ENCODE results near the gene FSTL4. TPM values are rescaled to one million over a fixed set of nuclear protein-coding genes. Genes with fewer than 3 reads are reported as not detected.

The FSTL4 gene
- total RNA-seq, 1 donor from 2014 or later = 59.8 TPM

- no peak for DNase-seq (ENCODE audit: low spot score)
Measured at GRCh38 chr5:133514456-133514855, 97.9 kb downstream of the FSTL4 start.

- no peak for DNase-seq (ENCODE audit: low spot score)
Measured at GRCh38 chr5:133512896-133513295, 99.4 kb downstream of the FSTL4 start.

DNA sequence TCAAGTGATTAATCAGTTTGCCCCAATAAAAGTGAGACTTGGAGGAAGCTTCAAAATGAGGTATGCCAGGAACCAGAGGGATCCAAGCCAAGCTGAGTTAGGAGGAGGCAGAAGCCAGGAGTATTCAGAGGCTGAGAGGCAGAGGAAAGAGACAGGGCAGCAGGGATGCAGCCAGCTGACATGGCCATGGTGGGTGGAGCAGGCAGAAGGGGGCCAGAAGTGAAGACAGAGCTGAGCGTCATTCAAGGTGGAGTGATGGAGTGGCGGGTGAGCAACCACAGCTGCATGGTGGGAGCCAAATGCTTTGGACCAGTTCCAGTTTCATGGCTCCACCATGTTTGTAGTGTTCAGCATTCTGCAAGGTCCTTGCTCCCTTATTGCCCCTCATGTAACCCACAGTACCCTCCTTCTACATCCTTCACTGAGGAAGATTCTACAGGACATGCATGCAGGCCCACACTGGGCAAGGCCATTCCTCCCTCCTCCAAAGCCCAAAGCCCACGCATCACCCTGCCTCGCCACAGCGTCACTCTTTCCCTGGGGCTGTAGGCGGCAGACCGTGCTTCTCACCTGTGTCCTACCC is 100.6 kb downstream of the FSTL4 start:
- no peak for DNase-seq (ENCODE audit: low spot score)

DNA sequence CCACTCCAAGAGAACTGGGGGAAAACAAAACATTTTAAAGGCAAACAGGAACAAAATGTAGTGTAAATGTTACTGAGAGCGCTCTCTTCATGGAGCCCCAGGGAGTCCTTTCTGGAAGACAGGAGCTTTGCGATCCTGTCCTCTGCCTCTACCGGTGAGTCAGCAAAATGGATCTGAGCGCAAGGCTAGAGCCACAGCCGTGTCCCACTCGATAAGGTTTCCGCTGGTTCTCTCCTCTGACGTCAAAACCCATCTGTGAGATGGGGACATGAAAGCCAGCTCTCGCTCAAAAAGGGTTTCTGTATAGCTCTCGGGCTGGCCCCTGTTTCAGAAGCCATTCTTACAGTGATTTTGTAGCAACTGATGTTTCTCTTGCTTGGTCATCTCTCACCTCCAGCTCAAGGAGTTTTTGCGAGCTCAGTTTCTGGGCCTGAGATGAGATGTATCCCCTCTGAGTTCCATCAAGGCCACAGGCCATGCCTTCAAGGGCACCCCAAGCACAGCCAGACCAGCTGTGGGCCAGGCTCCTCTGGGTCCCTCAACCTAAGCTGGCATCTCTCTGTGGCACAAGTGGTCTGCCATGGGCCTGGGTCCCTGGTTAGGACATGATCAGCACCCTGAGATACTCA is 101.6 kb downstream of the FSTL4 start:
- no peak for DNase-seq (ENCODE audit: low spot score)

GRCh38 chr5:133509742-133510079 is 102.6 kb downstream of the FSTL4 start:
- no peak for DNase-seq (ENCODE audit: low spot score)

GRCh38 chr5:133508845-133509741 is 103.2 kb downstream of the FSTL4 start:
- no peak for DNase-seq (ENCODE audit: low spot score)

DNA sequence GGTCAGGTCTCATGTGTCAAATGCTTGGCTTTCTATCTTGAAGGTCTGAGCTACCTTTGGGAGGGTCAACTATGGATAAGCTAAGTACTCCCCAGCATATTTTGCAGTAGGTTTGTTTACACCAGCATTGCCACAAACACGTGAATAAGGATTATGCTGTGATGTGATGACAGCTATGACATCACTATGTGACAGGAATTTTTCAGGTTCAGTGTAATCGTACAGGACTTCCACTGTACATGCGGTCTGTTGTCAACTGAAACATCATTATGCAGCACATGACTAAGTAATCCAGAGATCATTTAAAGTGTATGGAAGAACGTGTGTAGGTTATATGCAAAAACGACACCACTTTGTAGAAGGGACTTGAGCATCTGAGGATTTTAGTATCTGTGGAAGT is 104.0 kb downstream of the FSTL4 start:
- DNase-seq (ENCODE audit: low spot score) = no peak

DNA sequence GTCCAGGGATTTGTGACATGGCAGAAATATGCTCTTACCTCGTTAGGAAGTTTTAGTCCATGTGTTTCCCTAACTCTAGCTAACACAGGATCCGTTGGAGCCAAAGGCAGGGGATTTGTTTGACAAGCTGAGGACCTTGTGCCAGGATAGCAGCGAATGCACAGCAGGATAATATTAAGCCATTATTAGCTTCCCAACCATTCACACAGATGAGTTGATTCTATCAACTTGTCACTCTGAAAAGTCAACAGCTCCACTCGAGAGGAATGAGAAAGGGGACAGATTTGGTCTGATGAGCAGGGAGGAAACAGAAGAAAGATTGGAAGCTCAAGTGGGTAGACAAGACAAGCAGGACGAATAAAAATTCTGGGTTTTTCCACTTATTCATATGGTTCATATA is 106.2 kb downstream of the FSTL4 start:
- no peak for DNase-seq (ENCODE audit: low spot score)

DNA sequence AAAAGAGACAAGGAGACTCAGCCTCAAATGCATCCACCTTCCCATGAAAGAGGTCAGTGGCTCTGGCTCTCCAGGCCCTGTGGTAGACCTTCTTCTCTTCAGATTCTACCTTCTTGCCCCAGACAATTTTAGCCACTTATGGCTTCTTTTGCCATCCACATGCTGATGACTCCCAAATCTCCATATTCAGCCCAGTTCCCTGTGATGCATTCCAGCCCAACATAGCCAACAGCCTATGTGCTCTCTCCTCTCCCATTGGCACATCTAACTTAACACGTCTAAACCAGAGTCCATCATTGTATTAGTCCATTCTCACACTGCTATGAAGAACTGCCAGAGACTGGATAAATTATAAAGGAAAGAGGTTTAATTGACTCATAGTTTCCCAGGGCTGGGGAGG is 108.8 kb downstream of the FSTL4 start:
- no peak for DNase-seq (ENCODE audit: low spot score)

DNA sequence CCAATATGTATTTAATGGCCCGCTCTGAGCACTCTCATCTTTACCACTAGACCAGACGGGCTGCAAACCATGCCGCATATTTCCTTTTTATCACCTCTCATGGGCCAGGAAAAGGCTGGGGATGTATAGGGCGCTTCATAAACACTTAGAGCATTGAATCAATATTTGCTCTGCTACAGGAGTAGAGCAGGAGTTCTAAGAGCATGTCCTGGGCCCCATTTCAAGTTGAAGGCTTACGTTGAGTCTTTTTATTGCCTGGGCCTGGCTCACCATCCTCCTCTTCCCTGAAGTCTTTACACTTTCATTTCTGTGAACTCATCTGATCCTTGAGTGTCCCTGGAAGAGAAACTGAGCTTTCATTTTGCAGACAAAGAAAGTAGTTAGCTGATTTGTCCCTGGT is 112.4 kb downstream of the FSTL4 start:
- DNase-seq (ENCODE audit: low spot score) = no peak

GRCh38 chr5:133497608-133498348 is 114.6 kb downstream of the FSTL4 start:
- DNase-seq (ENCODE audit: low spot score) = no peak

- no peak for DNase-seq (ENCODE audit: low spot score)
Measured at GRCh38 chr5:133496631-133497030, 115.7 kb downstream of the FSTL4 start.

DNA sequence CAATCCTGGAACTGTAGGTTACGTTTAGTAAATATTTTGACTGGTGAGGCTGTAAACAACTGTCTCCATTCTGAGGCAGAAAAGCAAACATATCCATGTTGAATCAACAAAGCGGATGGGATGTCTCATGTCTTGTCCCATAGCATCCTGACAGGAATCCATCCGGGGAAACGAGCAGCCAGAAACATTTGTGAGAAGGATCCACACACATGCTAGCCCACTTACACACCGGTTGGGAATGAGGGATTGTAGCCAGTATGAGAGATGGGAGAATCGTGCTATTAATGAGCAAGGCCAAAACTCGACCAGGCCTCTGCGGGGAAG is 117.5 kb downstream of the FSTL4 start:
- no peak for DNase-seq (ENCODE audit: low spot score)

DNA sequence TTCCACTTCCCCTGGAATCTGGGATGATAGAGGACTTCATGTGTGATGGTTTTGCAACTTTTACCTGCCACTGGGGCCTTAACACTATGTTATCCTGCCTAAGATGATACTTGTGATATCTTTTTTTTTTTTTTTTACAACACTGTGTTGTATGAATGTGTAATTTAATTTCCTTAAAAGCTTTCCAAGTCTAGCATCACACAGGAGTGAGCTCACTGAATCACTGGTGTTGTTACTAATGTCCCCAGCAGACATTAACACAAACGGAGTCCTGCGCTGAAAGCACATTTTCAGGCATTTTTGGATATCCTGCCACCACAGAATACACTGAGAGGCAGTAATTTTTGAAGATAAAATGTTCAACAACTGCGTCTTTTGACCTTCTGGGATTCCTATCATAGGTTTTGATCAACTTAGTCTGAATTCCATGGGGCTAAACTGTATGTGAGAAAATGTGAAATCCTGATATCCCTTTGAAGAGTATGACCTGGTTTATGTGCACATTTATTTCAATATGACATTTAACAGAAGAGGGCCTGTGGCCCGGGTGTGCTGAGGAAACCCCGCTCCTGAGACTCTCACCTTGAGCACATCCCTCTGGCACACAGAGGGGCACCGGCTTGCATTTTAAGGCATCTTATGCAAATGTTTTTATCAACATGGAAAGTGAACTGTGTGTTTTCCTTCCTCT is 118.0 kb downstream of the FSTL4 start:
- no peak for DNase-seq (ENCODE audit: low spot score)

DNA sequence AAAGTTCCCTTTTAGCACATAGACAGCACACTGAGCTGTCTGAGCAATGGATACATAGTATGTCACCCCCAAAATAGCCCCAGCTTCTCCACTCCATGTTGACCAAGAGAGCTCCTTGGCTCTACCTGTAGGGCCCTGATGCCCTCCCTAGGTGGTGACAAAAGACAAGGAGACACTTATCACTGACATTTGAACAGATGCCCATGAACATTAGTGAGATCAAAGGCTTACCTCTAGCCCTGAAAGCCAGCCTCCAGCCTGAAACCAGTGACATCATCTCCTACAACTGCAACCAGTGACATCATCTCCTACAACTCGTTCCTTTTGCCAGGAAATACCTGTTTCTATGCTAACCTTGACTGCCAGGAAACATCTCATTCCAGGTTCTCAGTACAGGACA is 122.7 kb downstream of the FSTL4 start:
- DNase-seq (ENCODE audit: low spot score) = no peak

DNA sequence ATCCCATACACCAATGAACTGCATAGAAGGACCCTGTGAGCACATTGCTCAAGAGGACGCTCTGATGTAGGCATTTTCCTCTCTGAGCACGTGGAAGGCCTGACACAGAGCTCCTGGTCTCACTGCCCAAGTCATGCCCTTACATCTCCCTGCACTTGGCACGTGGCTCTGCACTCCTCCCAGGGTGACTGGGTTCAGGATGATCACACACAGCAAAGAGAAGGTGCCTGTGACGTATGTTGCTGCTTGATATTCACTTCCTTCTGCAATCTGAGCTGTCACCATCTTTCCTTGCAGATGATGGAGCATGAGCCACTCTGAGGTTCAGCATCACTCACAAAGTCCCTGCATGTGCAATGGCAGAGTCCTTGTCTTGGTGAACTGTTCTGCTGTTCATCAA is 125.2 kb downstream of the FSTL4 start:
- DNase-seq (ENCODE audit: low spot score) = no peak

DNA sequence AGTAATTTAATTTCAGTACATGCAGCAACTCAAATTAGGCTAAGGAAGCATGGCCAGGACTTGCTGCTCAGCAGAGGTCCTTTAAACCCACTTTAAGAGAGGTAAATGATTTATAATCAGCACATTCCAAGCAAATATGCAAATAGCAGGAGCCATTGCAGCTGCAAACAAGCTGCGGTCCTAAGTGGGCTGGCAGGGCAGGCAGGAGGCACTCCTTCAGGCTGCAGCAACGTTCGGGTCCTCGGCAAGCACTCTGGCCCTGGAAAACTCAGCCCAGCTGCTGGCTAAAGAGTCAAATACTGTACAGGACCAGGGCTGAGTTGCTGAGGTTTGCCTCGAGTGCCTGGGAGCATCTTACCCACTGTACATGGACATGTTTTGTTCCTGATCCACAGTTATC is 126.9 kb downstream of the FSTL4 start:
- no peak for DNase-seq (ENCODE audit: low spot score)

DNA sequence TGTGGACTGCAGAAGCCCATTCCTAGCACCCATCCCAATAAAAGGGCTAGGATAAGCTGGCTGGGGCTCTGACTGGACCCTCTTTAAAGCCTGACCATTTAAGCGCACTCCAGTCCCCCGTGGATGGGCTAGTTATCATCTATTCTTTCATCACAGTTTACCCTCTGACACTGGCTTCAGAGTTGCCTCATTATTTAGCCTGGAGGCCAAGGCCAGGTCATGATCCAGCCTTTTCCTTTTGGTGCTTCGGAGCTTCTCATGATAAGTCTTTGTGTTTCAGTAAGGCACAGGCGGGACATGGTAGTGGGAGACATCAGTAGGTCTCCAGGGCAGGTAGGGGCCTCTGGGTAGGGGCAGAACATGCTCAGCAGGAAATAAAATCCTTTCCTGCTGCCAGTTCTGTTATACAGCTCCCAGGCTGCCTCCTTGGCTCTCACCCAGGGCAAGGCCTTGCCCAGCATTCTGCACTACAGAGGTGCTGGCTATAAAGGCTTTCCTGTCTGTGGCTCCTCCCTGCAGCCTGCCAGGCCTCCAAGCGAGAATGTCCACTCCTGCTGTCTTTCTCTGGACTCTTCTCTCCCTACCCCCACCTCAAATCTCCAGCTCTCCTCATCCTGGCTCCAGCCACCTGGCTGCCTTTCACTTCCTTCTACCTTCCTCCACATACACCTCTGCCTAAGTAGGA is 128.8 kb downstream of the FSTL4 start:
- DNase-seq (ENCODE audit: low spot score) = peak; percentile 58

DNA sequence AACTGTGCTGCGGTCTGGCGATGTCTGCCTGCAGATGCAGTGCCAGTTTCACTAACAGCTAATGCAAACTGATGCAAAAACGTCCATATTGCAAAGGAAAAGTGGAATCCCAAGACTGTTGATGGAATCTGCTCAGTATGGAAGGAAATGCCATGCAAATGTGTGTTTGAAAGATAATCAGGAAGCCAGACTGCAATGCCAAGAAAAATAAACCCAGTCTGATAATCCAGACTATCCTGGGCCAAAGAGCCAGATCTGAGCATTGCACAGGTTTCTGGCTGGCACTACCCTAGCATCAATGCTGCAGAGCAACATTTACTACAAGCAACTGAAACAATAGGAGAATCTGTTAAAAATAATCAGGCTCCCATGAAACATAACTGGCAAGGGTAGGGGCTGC is 130.3 kb downstream of the FSTL4 start:
- DNase-seq (ENCODE audit: low spot score) = no peak

GRCh38 chr5:133480866-133481265 is 131.5 kb downstream of the FSTL4 start:
- DNase-seq (ENCODE audit: low spot score) = no peak

DNA sequence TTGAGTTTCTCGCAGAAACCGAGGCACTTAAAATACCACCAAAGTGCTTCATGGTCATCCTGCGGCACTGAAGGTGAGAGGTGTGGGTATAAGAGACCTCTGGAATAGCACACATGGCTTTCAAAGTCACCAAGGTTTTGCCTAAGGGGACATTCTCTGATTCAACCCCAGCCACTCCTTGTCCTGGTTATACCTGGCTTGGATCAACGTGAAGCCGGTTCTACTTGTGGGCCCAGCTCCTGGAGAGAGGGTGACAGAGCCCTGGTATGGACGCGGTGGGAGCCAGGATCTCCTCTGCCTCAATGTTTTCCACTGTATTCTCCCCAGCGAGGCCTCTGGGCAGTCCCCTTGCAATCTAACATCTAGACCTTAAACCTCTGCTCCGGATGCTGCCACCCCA is 132.0 kb downstream of the FSTL4 start:
- DNase-seq (ENCODE audit: low spot score) = no peak

Data from ureter (tissue), 1 donor.